ENCODE measurements around the gene TSPEAR.

DNA sequence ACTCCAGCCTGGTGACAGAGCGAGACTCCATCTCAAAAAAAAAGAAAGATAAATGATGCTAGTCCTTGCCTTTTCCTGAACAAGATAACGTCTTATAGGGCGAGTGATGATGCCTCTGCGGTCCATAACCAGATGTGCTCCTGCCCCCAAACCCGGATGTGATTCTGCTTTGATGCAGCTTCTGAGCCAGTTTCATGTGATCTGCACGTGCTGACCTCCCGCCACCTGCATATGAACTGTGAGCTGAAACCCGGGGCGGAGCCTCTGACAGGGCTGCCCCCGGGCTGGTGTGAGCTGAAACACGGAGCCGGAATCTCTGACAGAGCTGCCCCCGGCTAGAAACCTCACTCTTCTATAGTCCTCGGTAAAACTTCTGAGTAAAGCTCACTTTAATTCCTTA is 58.2 kb downstream of the TSPEAR start:
- TF ChIP-seq, protein P1, sequence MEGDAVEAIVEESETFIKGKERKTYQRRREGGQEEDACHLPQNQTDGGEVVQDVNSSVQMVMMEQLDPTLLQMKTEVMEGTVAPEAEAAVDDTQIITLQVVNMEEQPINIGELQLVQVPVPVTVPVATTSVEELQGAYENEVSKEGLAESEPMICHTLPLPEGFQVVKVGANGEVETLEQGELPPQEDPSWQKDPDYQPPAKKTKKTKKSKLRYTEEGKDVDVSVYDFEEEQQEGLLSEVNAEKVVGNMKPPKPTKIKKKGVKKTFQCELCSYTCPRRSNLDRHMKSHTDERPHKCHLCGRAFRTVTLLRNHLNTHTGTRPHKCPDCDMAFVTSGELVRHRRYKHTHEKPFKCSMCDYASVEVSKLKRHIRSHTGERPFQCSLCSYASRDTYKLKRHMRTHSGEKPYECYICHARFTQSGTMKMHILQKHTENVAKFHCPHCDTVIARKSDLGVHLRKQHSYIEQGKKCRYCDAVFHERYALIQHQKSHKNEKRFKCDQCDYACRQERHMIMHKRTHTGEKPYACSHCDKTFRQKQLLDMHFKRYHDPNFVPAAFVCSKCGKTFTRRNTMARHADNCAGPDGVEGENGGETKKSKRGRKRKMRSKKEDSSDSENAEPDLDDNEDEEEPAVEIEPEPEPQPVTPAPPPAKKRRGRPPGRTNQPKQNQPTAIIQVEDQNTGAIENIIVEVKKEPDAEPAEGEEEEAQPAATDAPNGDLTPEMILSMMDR (IDR thresholded peaks at IDR 0.05; ENCODE audit: low read length) = no peak
- no peak for TF ChIP-seq EZH2 (IDR thresholded peaks at IDR 0.05; ENCODE audit: borderline replicate concordance, low read length)
